GM23248 (cell line): ENCODE data around the gene WWOX. TPM values are rescaled to one million over a fixed set of nuclear protein-coding genes. Genes with fewer than 3 reads are reported as not detected.

ENCODE experiments used
- DNase-seq: peaks from one replicate; pipeline ENCODE4 v3.0.0-alpha.2; 2015
- H2AFZ ChIP-seq: fragments of 200-600 bp; sonication (generic); 2 replicates; pipeline ENCODE4 v1.6.1; 2016; ENCODE audit warnings: antibody characterized with exemption
- H3F3A ChIP-seq: fragments of 200-600 bp; sonication (generic); 2 replicates; pipeline ENCODE4 v1.6.1; 2016; ENCODE audit warnings: mild to moderate bottlenecking, antibody characterized with exemption, mixed run types; ENCODE audit not compliant: insufficient read depth
- H3K27ac ChIP-seq: fragments of 200-600 bp; sonication (generic); 2 replicates; pipeline ENCODE4 v1.5.1; 2016; ENCODE audit warnings: mild to moderate bottlenecking
- H3K27me3 ChIP-seq: fragments of 200-600 bp; sonication (generic); replicated peaks from 2 replicates; pipeline ENCODE4 v1.6.1; 2016; ENCODE audit warnings: mild to moderate bottlenecking; ENCODE audit not compliant: insufficient read depth
- H3K36me3 ChIP-seq: fragments of 200-600 bp; sonication (generic); 2 replicates; pipeline ENCODE4 v1.6.1; 2016; ENCODE audit warnings: low read depth, mild to moderate bottlenecking
- H3K4me1 ChIP-seq: fragments of 200-600 bp; sonication (generic); 2 replicates; pipeline ENCODE4 v1.6.1; 2016; ENCODE audit warnings: mild to moderate bottlenecking; ENCODE audit not compliant: insufficient read depth
- H3K4me2 ChIP-seq: fragments of 200-600 bp; sonication (generic); one replicate; pipeline ENCODE4 v1.6.1; 2016; ENCODE audit warnings: mild to moderate bottlenecking; ENCODE audit not compliant: unreplicated experiment
- H3K4me3 ChIP-seq: fragments of 200-600 bp; sonication (generic); 2 replicates; pipeline ENCODE4 v1.5.1; 2016; ENCODE audit warnings: mild to moderate bottlenecking
- H3K79me2 ChIP-seq: fragments of 200-600 bp; sonication (generic); 2 replicates; pipeline ENCODE4 v1.6.1; 2016; ENCODE audit warnings: mild to moderate bottlenecking; ENCODE audit not compliant: insufficient read depth
- H3K9ac ChIP-seq: fragments of 200-600 bp; sonication (generic); 2 replicates; pipeline ENCODE4 v1.6.1; 2016; ENCODE audit warnings: mild to moderate bottlenecking
- H3K9me2 ChIP-seq: fragments of 200-600 bp; sonication (generic); 2 replicates; pipeline ENCODE4 v1.6.1; 2016; ENCODE audit warnings: mixed run types, mild to moderate bottlenecking, moderate library complexity; ENCODE audit not compliant: insufficient read depth
- H3K9me3 ChIP-seq: fragments of 200-600 bp; sonication (generic); one replicate; pipeline ENCODE4 v1.6.1; 2017; ENCODE audit warnings: low read depth
- H4K20me1 ChIP-seq: fragments of 200-600 bp; sonication (generic); 2 replicates; pipeline ENCODE4 v1.6.0; 2016; ENCODE audit not compliant: insufficient read depth
- EZH2 ChIP-seq: fragments of 200-600 bp; sonication (generic); IDR thresholded peaks from 2 replicates; pipeline ENCODE4 v1.6.1; 2018; ENCODE audit warnings: antibody characterized with exemption, mild to moderate bottlenecking; ENCODE audit not compliant: insufficient read depth, poor library complexity, severe bottlenecking
- EZH2phosphoT487 ChIP-seq: fragments of 200-600 bp; sonication (generic); IDR thresholded peaks from 2 replicates; pipeline ENCODE4 v1.6.1; 2018; ENCODE audit warnings: antibody characterized with exemption, moderate library complexity, mild to moderate bottlenecking, low read depth; ENCODE audit not compliant: insufficient read depth
- whole genome bisulfite sequencing, 2 experiments: methylation state at CpG; one replicate each; pipeline ENCODE4 v1.1.6; 2015 to 2017; ENCODE audit warnings: low lambda C conversion rate in 2 of 2, low coverage in 1 of 2; ENCODE audit errors: missing lambda C conversion rate in 2 of 2; 5-methylcytosine and 5-hydroxymethylcytosine counted together
- in situ Hi-C: fragments of 300-500 bp; cut with MboI; formaldehyde crosslinking; loops from 2 replicates; pipeline ENCODE4 v1.15.0; 2020
- polyA plus RNA-seq: library from polyadenylated mRNA; unstranded; fragments of >200 nt; fragmentation: Nextera tagmentation; extraction: Ambion mirVana; gene quantifications from 2 replicates; pipeline ENCODE4 v1.2.1, GENCODE V29; 2016
- total RNA-seq: library from RNA; depleted of rRNA; stranded (reverse); fragments of >200 nt; shearing (Covaris generic); gene quantifications from 2 replicates; pipeline ENCODE4 v1.2.3, GENCODE V29; 2014

WWOX gene
- total and polyA plus RNA-seq, 2 experiments from 2014 or later = 4.5 to 6.6 TPM

- Histone ChIP-seq H3K4me3 (no peak overlapping the region), H3K36me3 (no peaks in the 10 kb centered on the region), H3K4me1 (no peaks in the 10 kb centered on the region), H3F3A (no peaks in the 10 kb centered on the region), H3K9me3 (no peaks in the 10 kb centered on the region), H3K27ac (no peak overlapping the region), H3K27me3 (no peaks in the 10 kb centered on the region), H3K9me2 (no peaks in the 10 kb centered on the region), H4K20me1 (no peaks in the 10 kb centered on the region), H3K4me2 (no peak overlapping the region), H2AFZ (no peak overlapping the region), H3K9ac (no peak overlapping the region), H3K79me2 (no peaks in the 10 kb centered on the region)
- WGBS, 2 experiments = 57 to 79% methylated on average over 1 of the region's 1 CpG
- in situ Hi-C loops = no loop called here
- DNase-seq = no peak
- TF ChIP-seq EZH2phosphoT487 = no peak
- TF ChIP-seq EZH2 = no peak
Observed at GRCh38 chr16:78306361-78306760, 206.9 kb downstream of the WWOX start.

- Histone ChIP-seq H3K4me3 (no peak overlapping the region), H3F3A (no peaks in the 10 kb centered on the region), H3K4me2 (no peak overlapping the region), H3K9me2 (no peaks in the 10 kb centered on the region), H4K20me1 (no peaks in the 10 kb centered on the region), H2AFZ (no peak overlapping the region), H3K27ac (no peak overlapping the region), H3K4me1 (no peaks in the 10 kb centered on the region), H3K79me2 (no peaks in the 10 kb centered on the region), H3K27me3 (no peaks in the 10 kb centered on the region), H3K36me3 (no peaks in the 10 kb centered on the region), H3K9me3 (no peaks in the 10 kb centered on the region), H3K9ac (no peak overlapping the region)
- in situ Hi-C loops = no loop called here
- no peak for TF ChIP-seq EZH2
- TF ChIP-seq EZH2phosphoT487 = no peak
- 43 to 45% methylated on average over 1 of the region's 1 CpG for WGBS, 2 experiments
- DNase-seq = no peak
Observed at GRCh38 chr16:78307824-78308528, 208.5 kb downstream of the WWOX start.

- Histone ChIP-seq H3K79me2 (no peaks in the 10 kb centered on the region), H3K27ac (no peak overlapping the region), H3K4me1 (no peaks in the 10 kb centered on the region), H3K9ac (no peak overlapping the region), H3F3A (no peaks in the 10 kb centered on the region), H3K9me2 (no peaks in the 10 kb centered on the region), H2AFZ (no peak overlapping the region), H3K9me3 (no peaks in the 10 kb centered on the region), H3K27me3 (no peaks in the 10 kb centered on the region), H3K4me3 (no peak overlapping the region), H4K20me1 (no peaks in the 10 kb centered on the region), H3K36me3 (no peaks in the 10 kb centered on the region), H3K4me2 (no peak overlapping the region)
- no peak for DNase-seq
- in situ Hi-C loops = no loop called here
- TF ChIP-seq EZH2 (no peak), EZH2phosphoT487 (no peak)
- 86% methylated on average over 4 of the region's 4 CpGs for WGBS, 2 experiments
Observed at GRCh38 chr16:78309763-78310162, 210.3 kb downstream of the WWOX start.

- H3K27ac ChIP-seq = no peak overlapping the region
- H3F3A ChIP-seq = no peaks in the 10 kb centered on the region
- no peaks in the 10 kb centered on the region for H3K9me2 ChIP-seq
- no peaks in the 10 kb centered on the region for H3K27me3 ChIP-seq
- H2AFZ ChIP-seq = no peak overlapping the region
- no peak for DNase-seq
- no peak overlapping the region for H3K9ac ChIP-seq
- H3K9me3 ChIP-seq = no peaks in the 10 kb centered on the region
- TF ChIP-seq EZH2phosphoT487 (no peak), EZH2 (no peak)
- H3K4me2 ChIP-seq = no peak overlapping the region
- H3K36me3 ChIP-seq = no peaks in the 10 kb centered on the region
- no peaks in the 10 kb centered on the region for H3K79me2 ChIP-seq
- H3K4me3 ChIP-seq = no peak overlapping the region
- H3K4me1 ChIP-seq = no peaks in the 10 kb centered on the region
- 30 to 31% methylated on average over 5 of the region's 5 CpGs for WGBS, 2 experiments
- no peaks in the 10 kb centered on the region for H4K20me1 ChIP-seq
- in situ Hi-C loops = no loop called here
Observed at GRCh38 chr16:78310196-78310595, 210.7 kb downstream of the WWOX start.
